ENCODE measurements around the gene TPRN.

TPRN gene

DNA sequence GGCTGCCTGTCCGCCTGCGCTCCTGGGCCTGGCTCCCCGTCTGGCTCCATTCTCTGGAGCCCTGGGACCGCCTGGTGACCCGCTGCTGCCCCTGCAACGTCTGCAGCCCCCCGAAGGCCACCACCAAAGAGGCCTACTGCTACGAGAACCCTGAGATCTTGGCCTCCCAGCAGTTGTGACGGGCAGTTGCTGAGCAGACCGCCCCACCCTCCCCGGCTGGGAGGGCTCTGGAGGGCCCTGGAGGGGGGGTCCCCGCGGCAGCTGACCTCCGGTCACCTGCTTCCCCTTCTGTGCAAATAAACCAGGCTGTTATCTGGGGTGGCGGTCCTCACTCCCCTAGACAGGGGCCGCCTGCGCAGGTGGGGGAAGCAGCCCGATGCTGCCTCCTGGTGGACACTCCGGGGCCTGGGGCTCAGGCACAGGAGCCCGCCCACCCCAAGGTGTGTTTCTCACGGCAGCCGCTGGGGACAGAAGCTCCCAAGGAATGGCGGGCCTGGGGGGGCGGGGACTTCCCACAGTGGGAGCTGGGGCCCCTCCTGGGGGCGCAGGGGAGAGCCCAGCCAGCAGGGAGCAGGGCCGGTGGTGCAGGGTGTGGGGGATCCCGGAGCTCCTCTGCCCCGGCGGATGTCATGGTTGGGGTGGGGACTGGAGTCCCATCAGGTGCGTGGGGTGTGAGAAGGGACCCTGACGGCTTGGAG, 35.8 kb upstream of the TPRN start:
- no peaks in the 10 kb centered on the region for H3K36me3 ChIP-seq (ENCODE audit: control insufficient read depth in 5 of 5, insufficient read depth in 5 of 5, low read length in 5 of 5)
- H3K9me3 ChIP-seq (ENCODE audit: control insufficient read depth in 5 of 5, low read length in 5 of 5) = no peaks in the 10 kb centered on the region
- peak overlapping the region in 1 of 5 donors; percentile 46 for H3K4me3 ChIP-seq (ENCODE audit: low read depth in 1 of 5, low read length in 5 of 5)
- H3K27ac ChIP-seq (ENCODE audit: low read depth, low read length) = no peak overlapping the region
- peak overlapping the region in 2 of 5 donors; percentile 38 to 41 for H3K9ac ChIP-seq (ENCODE audit: low read length in 5 of 5)
- H3K27me3 ChIP-seq (ENCODE audit: control insufficient read depth in 5 of 5, insufficient read depth in 4 of 5, low read length in 5 of 5) = peaks cover 25 to 34% (median 31%) of the 10 kb centered on the region in 5 donors
- peaks cover 0 to 37% (median 24%) of the 10 kb centered on the region in 5 donors for H3K4me1 ChIP-seq (ENCODE audit: control insufficient read depth in 5 of 5, insufficient read depth in 5 of 5, low read length in 5 of 5)

DNA sequence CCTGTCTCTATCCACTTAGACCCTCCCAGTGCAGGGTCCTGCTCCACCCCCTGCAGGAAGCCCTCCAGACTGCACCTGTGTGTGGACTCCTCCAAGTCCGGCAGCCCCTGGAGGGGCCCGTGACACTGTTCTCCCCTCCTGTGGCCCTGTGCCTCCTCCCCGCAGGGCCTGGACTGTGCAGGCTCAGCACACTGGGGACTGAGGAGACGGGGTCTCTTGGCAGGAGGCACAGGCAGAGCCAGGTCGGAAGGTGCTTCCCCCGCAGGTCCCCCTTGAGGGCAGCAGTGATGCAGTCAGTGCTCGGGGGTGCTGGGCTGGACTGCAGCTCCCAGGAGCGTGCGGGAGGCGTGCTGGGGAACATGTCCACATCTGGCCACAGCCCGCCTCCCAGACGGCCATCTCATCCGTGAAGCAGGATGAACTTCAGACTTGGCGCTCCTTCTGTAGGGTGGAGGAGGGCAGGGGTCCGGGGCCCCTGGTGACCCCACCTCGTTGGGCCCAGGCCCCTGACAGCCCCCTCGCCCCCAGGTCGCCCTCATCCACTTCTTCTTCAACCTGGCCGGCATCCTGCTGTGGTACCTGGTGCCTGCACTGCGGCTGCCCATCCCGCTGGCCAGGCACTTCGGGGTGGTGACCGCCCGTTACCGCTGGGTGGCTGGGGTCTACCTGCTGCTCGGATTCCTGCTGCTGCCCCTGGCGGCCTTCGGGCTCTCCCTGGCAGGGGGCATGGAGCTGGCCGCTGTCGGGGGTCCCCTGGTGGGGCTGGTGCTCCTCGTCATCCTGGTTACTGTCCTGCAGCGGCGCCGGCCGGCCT, 35.1 kb upstream of the TPRN start:
- Histone ChIP-seq H3K9me3 (ENCODE audit: control insufficient read depth in 5 of 5, low read length in 5 of 5) (no peaks in the 10 kb centered on the region), H3K9ac (ENCODE audit: low read length in 5 of 5) (peak overlapping the region in 2 of 5 donors; percentile 38 to 41), H3K4me1 (ENCODE audit: control insufficient read depth in 5 of 5, insufficient read depth in 5 of 5, low read length in 5 of 5) (peaks cover 0 to 37% (median 24%) of the 10 kb centered on the region in 5 donors), H3K36me3 (ENCODE audit: control insufficient read depth in 5 of 5, insufficient read depth in 5 of 5, low read length in 5 of 5) (no peaks in the 10 kb centered on the region), H3K4me3 (ENCODE audit: low read depth in 1 of 5, low read length in 5 of 5) (peak overlapping the region in 1 of 5 donors; percentile 46), H3K27ac (ENCODE audit: low read depth, low read length) (no peak overlapping the region), H3K27me3 (ENCODE audit: control insufficient read depth in 5 of 5, insufficient read depth in 4 of 5, low read length in 5 of 5) (peaks cover 33 to 42% (median 38%) of the 10 kb centered on the region in 5 donors)

DNA sequence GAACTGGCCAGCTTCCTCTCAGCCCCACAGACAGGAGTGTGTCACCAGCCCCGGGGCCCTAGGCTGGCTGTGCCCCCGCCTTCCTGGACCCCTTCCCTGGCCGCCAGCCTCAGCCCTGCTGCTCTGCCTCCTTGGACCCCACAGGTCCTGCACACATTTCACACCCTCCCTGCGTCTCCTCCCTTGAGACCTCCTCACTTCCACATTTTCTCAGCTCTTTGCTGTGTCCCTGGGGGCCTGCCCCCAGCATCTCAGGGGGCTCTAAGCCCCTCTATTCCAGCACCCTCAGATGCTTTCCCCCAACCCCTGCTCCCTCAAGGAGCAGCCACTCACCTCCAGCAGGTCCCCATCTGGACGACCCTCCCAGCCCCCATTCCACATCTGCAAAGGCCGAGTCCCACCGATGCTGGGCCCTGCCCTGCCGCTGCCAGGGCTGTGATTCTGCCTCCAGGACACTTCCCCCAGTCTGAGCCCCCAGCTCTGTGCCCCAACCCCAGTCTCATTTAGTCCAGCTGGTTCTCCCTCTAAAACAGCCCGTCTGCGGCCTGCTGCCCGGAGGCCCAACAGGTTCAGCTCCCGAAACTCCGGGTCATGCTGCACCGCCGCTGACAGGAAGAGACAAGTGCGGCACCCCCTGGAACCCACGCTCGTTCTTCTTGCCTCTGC, 34.4 kb upstream of the TPRN start:
- peaks cover 0 to 31% (median 21%) of the 10 kb centered on the region in 5 donors for H3K4me1 ChIP-seq (ENCODE audit: control insufficient read depth in 5 of 5, insufficient read depth in 5 of 5, low read length in 5 of 5)
- H3K27me3 ChIP-seq (ENCODE audit: control insufficient read depth in 5 of 5, insufficient read depth in 4 of 5, low read length in 5 of 5) = peaks cover 39 to 49% (median 45%) of the 10 kb centered on the region in 5 donors
- no peak overlapping the region for H3K9ac ChIP-seq (ENCODE audit: low read length in 5 of 5)
- no peak overlapping the region for H3K4me3 ChIP-seq (ENCODE audit: low read depth in 1 of 5, low read length in 5 of 5)
- no peaks in the 10 kb centered on the region for H3K36me3 ChIP-seq (ENCODE audit: control insufficient read depth in 5 of 5, insufficient read depth in 5 of 5, low read length in 5 of 5)
- H3K27ac ChIP-seq (ENCODE audit: low read depth, low read length) = no peak overlapping the region
- H3K9me3 ChIP-seq (ENCODE audit: control insufficient read depth in 5 of 5, low read length in 5 of 5) = no peaks in the 10 kb centered on the region

DNA sequence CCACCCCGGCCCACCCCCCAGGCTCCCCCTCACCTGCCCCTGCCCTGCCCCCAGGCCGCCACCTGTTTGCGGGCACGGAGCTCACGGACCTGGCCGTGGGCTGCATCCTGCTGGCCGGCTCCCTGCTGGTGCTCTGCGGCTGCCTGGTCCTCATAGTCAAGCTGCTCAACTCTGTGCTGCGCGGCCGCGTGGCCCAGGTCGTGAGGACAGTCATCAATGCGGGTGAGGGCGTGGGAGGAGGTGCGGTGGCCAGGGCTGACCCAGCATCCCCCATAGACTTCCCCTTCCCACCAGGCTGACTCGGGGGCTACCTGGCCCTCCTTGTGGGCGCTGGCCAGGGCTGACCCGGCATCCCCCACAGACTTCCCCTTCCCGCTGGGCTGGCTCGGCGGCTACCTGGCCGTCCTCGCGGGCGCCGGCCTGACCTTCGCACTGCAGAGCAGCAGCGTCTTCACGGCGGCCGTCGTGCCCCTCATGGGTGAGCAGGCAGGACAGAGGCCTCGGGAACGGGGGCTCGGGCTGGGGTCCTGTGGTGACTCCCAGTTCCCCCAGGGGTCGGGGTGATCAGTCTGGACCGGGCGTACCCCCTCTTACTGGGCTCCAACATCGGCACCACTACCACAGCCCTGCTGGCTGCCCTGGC, 33.6 kb upstream of the TPRN start:
- H3K4me1 ChIP-seq (ENCODE audit: control insufficient read depth in 5 of 5, insufficient read depth in 5 of 5, low read length in 5 of 5) = peaks cover 0 to 25% (median 15%) of the 10 kb centered on the region in 5 donors
- no peaks in the 10 kb centered on the region for H3K9me3 ChIP-seq (ENCODE audit: control insufficient read depth in 5 of 5, low read length in 5 of 5)
- peaks cover 45 to 56% (median 51%) of the 10 kb centered on the region in 5 donors for H3K27me3 ChIP-seq (ENCODE audit: control insufficient read depth in 5 of 5, insufficient read depth in 4 of 5, low read length in 5 of 5)
- H3K9ac ChIP-seq (ENCODE audit: low read length in 5 of 5) = no peak overlapping the region
- H3K4me3 ChIP-seq (ENCODE audit: low read depth in 1 of 5, low read length in 5 of 5) = no peak overlapping the region
- H3K36me3 ChIP-seq (ENCODE audit: control insufficient read depth in 5 of 5, insufficient read depth in 5 of 5, low read length in 5 of 5) = no peaks in the 10 kb centered on the region
- H3K27ac ChIP-seq (ENCODE audit: low read depth, low read length) = no peak overlapping the region

DNA sequence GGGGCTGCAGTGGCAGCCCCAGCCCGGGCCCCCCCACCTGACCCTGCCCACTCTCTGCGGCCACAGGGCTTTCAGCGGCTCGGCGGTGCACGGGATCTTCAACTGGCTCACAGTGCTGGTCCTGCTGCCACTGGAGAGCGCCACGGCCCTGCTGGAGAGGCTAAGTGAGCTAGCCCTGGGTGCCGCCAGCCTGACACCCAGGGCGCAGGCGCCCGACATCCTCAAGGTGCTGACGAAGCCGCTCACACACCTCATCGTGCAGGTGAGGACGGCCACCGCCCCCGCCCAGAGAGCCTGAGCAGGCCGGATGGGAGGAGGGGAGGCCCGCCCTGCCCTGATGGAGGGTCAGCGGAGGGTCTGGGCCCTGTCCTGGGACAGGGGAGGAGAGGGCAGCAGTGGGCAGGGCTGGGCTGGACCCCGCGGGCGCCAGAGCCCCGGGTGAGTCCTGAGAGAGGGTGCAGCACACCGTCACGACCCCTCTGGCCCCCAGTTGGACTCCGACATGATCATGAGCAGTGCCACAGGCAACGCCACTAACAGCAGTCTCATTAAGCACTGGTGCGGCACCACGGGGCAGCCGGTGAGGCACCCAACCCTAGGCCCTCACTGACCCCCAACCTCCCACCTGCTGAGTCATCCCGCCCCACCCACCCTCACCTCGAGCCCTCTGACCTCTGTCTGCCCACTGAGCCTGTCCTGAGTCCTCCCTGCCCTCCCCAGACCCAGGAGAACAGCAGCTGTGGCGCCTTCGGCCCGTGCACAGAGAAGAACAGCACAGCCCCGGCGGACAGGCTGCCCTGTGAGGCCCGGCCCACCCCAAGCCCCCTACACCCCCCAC, 32.8 kb upstream of the TPRN start:
- no peaks in the 10 kb centered on the region for H3K9me3 ChIP-seq (ENCODE audit: control insufficient read depth in 5 of 5, low read length in 5 of 5)
- H3K27me3 ChIP-seq (ENCODE audit: control insufficient read depth in 5 of 5, insufficient read depth in 4 of 5, low read length in 5 of 5) = peaks cover 51 to 65% (median 60%) of the 10 kb centered on the region in 5 donors
- H3K4me3 ChIP-seq (ENCODE audit: low read depth in 1 of 5, low read length in 5 of 5) = no peak overlapping the region
- H3K9ac ChIP-seq (ENCODE audit: low read length in 5 of 5) = no peak overlapping the region
- peaks cover 0 to 19% (median 12%) of the 10 kb centered on the region in 5 donors for H3K4me1 ChIP-seq (ENCODE audit: control insufficient read depth in 5 of 5, insufficient read depth in 5 of 5, low read length in 5 of 5)
- no peak overlapping the region for H3K27ac ChIP-seq (ENCODE audit: low read depth, low read length)
- no peaks in the 10 kb centered on the region for H3K36me3 ChIP-seq (ENCODE audit: control insufficient read depth in 5 of 5, insufficient read depth in 5 of 5, low read length in 5 of 5)

DNA sequence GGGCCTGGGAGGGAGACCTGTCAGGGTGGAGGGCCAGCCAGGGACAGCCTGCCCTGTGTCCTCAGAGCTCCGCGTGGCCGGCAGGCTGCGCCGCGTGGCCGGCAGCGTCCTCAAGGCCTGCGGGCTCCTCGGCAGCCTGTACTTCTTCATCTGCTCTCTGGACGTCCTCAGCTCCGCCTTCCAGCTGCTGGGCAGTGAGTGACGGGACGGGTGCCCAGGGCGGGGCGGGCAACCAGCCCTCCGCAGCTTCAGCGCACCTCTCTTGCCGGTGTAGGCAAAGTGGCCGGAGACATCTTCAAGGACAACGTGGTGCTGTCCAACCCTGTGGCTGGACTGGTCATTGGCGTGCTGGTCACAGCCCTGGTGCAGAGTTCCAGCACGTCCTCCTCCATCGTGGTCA, 32.0 kb upstream of the TPRN start:
- Histone ChIP-seq H3K9ac (ENCODE audit: low read length in 5 of 5) (no peak overlapping the region), H3K36me3 (ENCODE audit: control insufficient read depth in 5 of 5, insufficient read depth in 5 of 5, low read length in 5 of 5) (no peaks in the 10 kb centered on the region), H3K4me3 (ENCODE audit: low read depth in 1 of 5, low read length in 5 of 5) (no peak overlapping the region), H3K4me1 (ENCODE audit: control insufficient read depth in 5 of 5, insufficient read depth in 5 of 5, low read length in 5 of 5) (peaks cover 0 to 19% (median 12%) of the 10 kb centered on the region in 5 donors), H3K27ac (ENCODE audit: low read depth, low read length) (no peak overlapping the region), H3K9me3 (ENCODE audit: control insufficient read depth in 5 of 5, low read length in 5 of 5) (no peaks in the 10 kb centered on the region), H3K27me3 (ENCODE audit: control insufficient read depth in 5 of 5, insufficient read depth in 4 of 5, low read length in 5 of 5) (peaks cover 51 to 69% (median 63%) of the 10 kb centered on the region in 5 donors)

DNA sequence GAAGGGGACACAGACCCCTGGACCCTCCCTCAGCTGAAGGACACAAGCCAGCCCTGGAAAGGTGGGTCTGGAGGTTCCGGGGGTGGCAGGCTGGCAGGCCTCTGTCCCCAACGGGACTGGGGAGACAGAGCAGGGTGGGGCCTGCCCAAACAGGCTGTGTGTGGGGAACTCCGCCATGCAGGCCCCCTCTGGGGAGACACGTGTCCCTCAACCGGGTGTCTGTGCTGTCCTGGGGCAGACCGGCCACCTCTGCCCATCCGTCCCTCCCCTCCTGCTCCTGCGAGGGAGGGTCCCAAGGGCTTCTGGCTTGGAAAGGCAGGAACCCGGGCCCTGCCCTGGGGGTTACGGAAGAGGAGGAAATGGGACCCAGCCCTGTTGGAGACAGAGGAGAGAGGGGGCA, 31.6 kb upstream of the TPRN start:
- no peaks in the 10 kb centered on the region for H3K9me3 ChIP-seq (ENCODE audit: control insufficient read depth in 5 of 5, low read length in 5 of 5)
- peaks cover 53 to 71% (median 66%) of the 10 kb centered on the region in 5 donors for H3K27me3 ChIP-seq (ENCODE audit: control insufficient read depth in 5 of 5, insufficient read depth in 4 of 5, low read length in 5 of 5)
- no peak overlapping the region for H3K9ac ChIP-seq (ENCODE audit: low read length in 5 of 5)
- no peak overlapping the region for H3K27ac ChIP-seq (ENCODE audit: low read depth, low read length)
- H3K4me1 ChIP-seq (ENCODE audit: control insufficient read depth in 5 of 5, insufficient read depth in 5 of 5, low read length in 5 of 5) = peaks cover 0 to 17% (median 12%) of the 10 kb centered on the region in 5 donors
- no peaks in the 10 kb centered on the region for H3K36me3 ChIP-seq (ENCODE audit: control insufficient read depth in 5 of 5, insufficient read depth in 5 of 5, low read length in 5 of 5)
- no peak overlapping the region for H3K4me3 ChIP-seq (ENCODE audit: low read depth in 1 of 5, low read length in 5 of 5)

DNA sequence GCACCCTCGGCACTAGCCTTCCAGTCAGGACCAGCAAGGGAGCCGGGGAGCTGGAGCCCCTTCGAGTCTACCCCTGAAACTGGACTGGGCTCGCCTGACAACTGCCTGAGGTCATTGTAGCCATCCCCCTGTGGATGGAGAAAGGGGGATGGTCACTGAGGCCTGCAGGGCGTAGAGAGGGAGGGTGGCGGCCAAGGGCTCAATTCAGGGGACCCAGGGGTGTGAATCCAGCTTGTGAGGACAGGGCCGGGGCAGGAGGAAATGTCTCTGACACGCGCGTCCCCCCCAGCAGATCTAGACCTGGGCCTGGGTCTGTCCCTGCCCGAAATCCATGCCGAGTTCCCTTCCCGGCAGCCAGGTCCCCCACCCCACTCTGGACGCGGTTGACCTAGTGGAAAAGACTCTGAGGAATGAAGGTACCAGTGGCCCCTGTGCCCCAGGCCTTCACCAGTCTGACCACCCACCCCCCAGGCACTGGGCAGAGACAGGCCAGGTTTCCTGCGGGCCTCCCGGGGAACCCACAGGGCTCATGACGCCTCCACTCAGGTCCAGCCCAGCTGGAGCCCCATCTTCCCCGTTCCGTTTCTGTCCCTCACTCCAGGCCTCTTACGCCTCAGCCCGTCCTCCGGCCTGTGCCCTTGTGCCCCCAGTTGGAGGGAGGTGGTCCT, 31.0 kb upstream of the TPRN start:
- H3K27me3 ChIP-seq (ENCODE audit: control insufficient read depth in 5 of 5, insufficient read depth in 4 of 5, low read length in 5 of 5) = peaks cover 56 to 75% (median 72%) of the 10 kb centered on the region in 5 donors

More for the DNA sequence above, 31.0 kb upstream of the TPRN start:
- H3K27ac ChIP-seq (ENCODE audit: low read depth, low read length) = no peak overlapping the region
- no peaks in the 10 kb centered on the region for H3K9me3 ChIP-seq (ENCODE audit: control insufficient read depth in 5 of 5, low read length in 5 of 5)
- peaks cover 0 to 11% (median 7%) of the 10 kb centered on the region in 5 donors for H3K4me1 ChIP-seq (ENCODE audit: control insufficient read depth in 5 of 5, insufficient read depth in 5 of 5, low read length in 5 of 5)
- H3K9ac ChIP-seq (ENCODE audit: low read length in 5 of 5) = peak overlapping the region in 1 of 5 donors; percentile 13
- no peak overlapping the region for H3K4me3 ChIP-seq (ENCODE audit: low read depth in 1 of 5, low read length in 5 of 5)
- H3K36me3 ChIP-seq (ENCODE audit: control insufficient read depth in 5 of 5, insufficient read depth in 5 of 5, low read length in 5 of 5) = no peaks in the 10 kb centered on the region

All from subcutaneous abdominal adipose tissue (tissue), 5 donors.